K562 (cell line): ENCODE data around the gene EXOSC2. TPM values are rescaled to one million over a fixed set of nuclear protein-coding genes. Genes with fewer than 3 reads are reported as not detected.
"Not testable (repeated sequence)": the region's sequence is repeated elsewhere in the genome, so short reads cannot be mapped to it uniquely, and the experiment has no call there.

Experiments
- ATAC-seq: fragments of 200-7000 bp; cut with Tn5 transposase; 3 replicates; pipeline ENCODE4 v1.9.1; 2020; ENCODE audit warnings: moderate library complexity
- BruUV-seq: library from RNA; stranded (reverse); fragments of 400-500 nt; replicated peaks from 2 replicates; lab custom pipeline; 2021; lab: Mats Ljungman, UMichigan
- CTCF ChIA-PET: fragments of 300-600 bp; formaldehyde crosslinking; extraction: SDS; loops from one replicate; lab custom pipeline; 2021; ENCODE audit warnings: low intra/inter-chr PET ratio; lab: Yijun Ruan, JAX
- POLR2A ChIA-PET: fragments of 300-600, 350-650 bp; sonication (Branson Sonifier 250); formaldehyde crosslinking; extraction: SDS; loops from one replicate; lab custom pipeline; 2021; ENCODE audit warnings: antibody characterized with exemption, inconsistent platforms; lab: Yijun Ruan, JAX
- DNase-seq, 4 experiments: peaks; one replicate each; pipeline versions ENCODE4 v3.0.0 to v3.0.0-alpha.2; 2011 to 2018; ENCODE audit warnings: low spot score in 3 of 4, mixed read lengths in 3 of 4; ENCODE audit errors: extremely low read depth in 1 of 4
- FAIRE-seq: peaks from 2 replicates; lab custom pipeline; 2011; peaks lifted over from hg19 to GRCh38; lab: Jason Lieb, UNC
- H2AFZ ChIP-seq: 2 replicates; pipeline ENCODE4 v1.6.0; 2011; ENCODE audit warnings: low read depth, low read length, control low read depth, inconsistent platforms
- H3K27ac ChIP-seq: fragments of 200-600 bp; 3 replicates; pipeline ENCODE4 v1.8.0; 2011; ENCODE audit warnings: low read depth, mild to moderate bottlenecking, control low read depth, inconsistent platforms, low read length, moderate library complexity, mixed read lengths; ENCODE audit errors: extremely low read depth
- H3K27me3 ChIP-seq, 2 experiments: fragments of 300-600 bp in 1 of 2; 2 replicates in 1 of 2; 3 replicates in 1 of 2; pipeline versions ENCODE4 v1.6.0 to v1.8.0; 2011; ENCODE audit warnings: inconsistent platforms in 2 of 2, low read length in 2 of 2, mild to moderate bottlenecking in 1 of 2, mixed read lengths in 1 of 2, moderate library complexity in 1 of 2; ENCODE audit not compliant: control insufficient read depth in 2 of 2, insufficient read depth in 2 of 2
- H3K36me3 ChIP-seq: fragments of 300-600 bp; 3 replicates; pipeline ENCODE4 v1.8.0; 2011; ENCODE audit warnings: mild to moderate bottlenecking, low read length, inconsistent platforms; ENCODE audit not compliant: control insufficient read depth, insufficient read depth
- H3K4me1 ChIP-seq, 2 experiments: fragments of 200-600 bp in 1 of 2; replicated peaks in 1 of 2; 2 replicates in 1 of 2; 3 replicates in 1 of 2; pipeline versions ENCODE4 v1.5.1 to v1.8.0; 2011; ENCODE audit warnings: inconsistent platforms in 2 of 2, low read length in 2 of 2, mild to moderate bottlenecking in 1 of 2, mixed read lengths in 1 of 2, moderate library complexity in 1 of 2; ENCODE audit not compliant: control insufficient read depth in 2 of 2, insufficient read depth in 2 of 2
- H3K4me2 ChIP-seq: 2 replicates; pipeline ENCODE4 v1.6.1; 2011; ENCODE audit warnings: low read length, control low read depth, inconsistent platforms, mixed read lengths; ENCODE audit not compliant: insufficient read depth
- H3K4me3 ChIP-seq: fragments of 200-600 bp; sonication (generic), shearing (Covaris generic); 2 replicates; pipeline ENCODE4 v1.5.1; 2016; ENCODE audit warnings: control low read depth, inconsistent platforms
- H3K79me2 ChIP-seq: fragments of 200-600 bp; 3 replicates; pipeline ENCODE4 v1.8.0; 2011; ENCODE audit warnings: low read length, inconsistent platforms; ENCODE audit not compliant: control insufficient read depth, insufficient read depth
- H3K9ac ChIP-seq, 2 experiments: 2 replicates each; pipeline versions ENCODE4 v1.6.0 to v1.6.1; 2011; ENCODE audit warnings: low read depth in 2 of 2, low read length in 2 of 2, control low read depth in 1 of 2, inconsistent platforms in 1 of 2, mild to moderate bottlenecking in 1 of 2, mixed read lengths in 1 of 2; ENCODE audit not compliant: insufficient read depth in 1 of 2
- H3K9me1 ChIP-seq: one replicate; pipeline ENCODE4 v1.6.0; 2011; ENCODE audit warnings: inconsistent platforms, mild to moderate bottlenecking, low read length, moderate library complexity; ENCODE audit not compliant: control insufficient read depth, insufficient read depth
- H3K9me3 ChIP-seq: replicated peaks from 2 replicates; pipeline ENCODE4 v1.5.1; 2011; ENCODE audit warnings: low read depth, low read length, inconsistent platforms; ENCODE audit not compliant: control insufficient read depth, insufficient read depth
- H4K20me1 ChIP-seq: replicated peaks from 2 replicates; pipeline ENCODE4 v1.6.1; 2011; ENCODE audit warnings: low read length, inconsistent platforms, mixed read lengths; ENCODE audit not compliant: control insufficient read depth, insufficient read depth
- CBX3 ChIP-seq, 2 experiments: IDR thresholded peaks; 1 replicate in 1 of 2; 2 replicates in 1 of 2; pipeline ENCODE4 v1.6.1; 2012; ENCODE audit warnings: inconsistent platforms in 2 of 2, low read length in 2 of 2, borderline replicate concordance in 1 of 2, control low read depth in 1 of 2
- RBM25 ChIP-seq: fragments of 200-400 bp; formaldehyde crosslinking; IDR thresholded peaks from 2 replicates; pipeline ENCODE4 v1.6.1; 2018; ENCODE audit warnings: low read length, low read depth, moderate library complexity; ENCODE audit not compliant: severe bottlenecking
- SP2 ChIP-seq: IDR thresholded peaks from 2 replicates; pipeline ENCODE4 v1.6.1; 2011; ENCODE audit warnings: mild to moderate bottlenecking, low read depth, low read length, moderate library complexity; ENCODE audit not compliant: poor library complexity, severe bottlenecking; ENCODE audit errors: extremely low read depth
- WGBS: fragments of 100-300 bp; shearing (Covaris generic); methylation state at CpG from one replicate; pipeline ENCODE4 v1.1.6; 2016; ENCODE audit warnings: low coverage, mixed read lengths; ENCODE audit not compliant: insufficient coverage; ENCODE audit errors: missing lambda C conversion rate; 5-methylcytosine and 5-hydroxymethylcytosine counted together
- in situ Hi-C: fragments of 300-500 bp; cut with MboI; formaldehyde crosslinking; loops from 4 replicates; pipeline ENCODE4 v1.15.0; 2018; ENCODE audit warnings: inconsistent platforms, mixed read lengths
- intact Hi-C: fragments of 100-400 bp; cut with micrococcal nuclease; formaldehyde crosslinking; loops from 2 replicates; pipeline ENCODE4 v1.14.2; 2022
- polyA plus RNA-seq, 8 experiments: library from polyadenylated mRNA; depleted of rRNA in 4 of 8; stranded (reverse) in 5 of 8; unstranded in 3 of 8; fragments of >200 nt; fragmentation: Nextera tagmentation in 2 of 8; fragmentation: Illumina TruSeq in 1 of 8; extraction: Ambion mirVana in 2 of 8; extraction: Trizol in 1 of 8; gene quantifications; 2 replicates each; pipeline versions ENCODE4 v1.2.1 to v1.2.3, GENCODE V29; 2011 to 2014; ENCODE audit warnings: inconsistent platforms in 1 of 8, missing spikeins in 1 of 8
- total RNA-seq, 7 experiments: library from RNA; depleted of rRNA in 6 of 7; stranded (reverse); fragments of >200 nt in 6 of 7; fragmentation: Illumina TruSeq in 2 of 7; extraction: Trizol in 2 of 7; gene quantifications; 2 replicates each; pipeline versions ENCODE4 v1.2.1 to v1.2.3, GENCODE V29; 2011 to 2021; ENCODE audit warnings: low replicate concordance in 1 of 7

The EXOSC2 gene
- total and polyA plus RNA-seq, 9 of the 15 experiments (the other 6 are each of a cell fraction or from before 2014, with no cell fraction given): 46.0 to 101 (median 77.6) TPM

GRCh38 chr9:130685104-130685503, 8.5 kb upstream of the EXOSC2 start:
- ChIA-PET CTCF (interaction anchor here (4.9 kb wide), 1 partner anchor 222 kb away, joined by 105 read pairs; no protein-coding TSS in a partner anchor), POLR2A (no interaction called here)
- no peaks in the 10 kb centered on the region for H3K9me1 ChIP-seq
- no peaks in the 10 kb centered on the region for H3K36me3 ChIP-seq
- H3K4me2 ChIP-seq: no peak overlapping the region
- DNase-seq (no peak), FAIRE-seq (no peak), ATAC-seq (no peak)
- no peaks in the 10 kb centered on the region for H4K20me1 ChIP-seq
- no peaks in the 10 kb centered on the region for H3K9me3 ChIP-seq
- TF ChIP-seq RBM25 (peak; percentile 59), CBX3 (IDR thresholded peaks at IDR 0.05; ENCODE audit: borderline replicate concordance in 1 of 2, low read length in 2 of 2) (peak in 1 of 2 experiments; percentile 45; a peak in 1 of 3 replicates), SP2 (no peak)
- no TSS peak for BruUV-seq
- no peak overlapping the region for H3K9ac ChIP-seq
- H3K4me3 ChIP-seq: no peak overlapping the region
- peaks cover 2 to 5% of the 10 kb centered on the region in 2 experiments; a peak in 2 of 5 replicates for H3K27me3 ChIP-seq
- H3K27ac ChIP-seq: no peak overlapping the region
- in situ Hi-C loops (loop anchor here (5.0 to 25.0 kb wide), 2 partner anchors 233 to 548 kb away; no protein-coding TSS in a partner anchor), intact Hi-C loops (no loop called here)
- no peaks in the 10 kb centered on the region for H3K79me2 ChIP-seq
- H3K4me1 ChIP-seq: peaks cover 11 to 22% of the 10 kb centered on the region in 2 experiments; a peak in 4 of 5 replicates
- no peak overlapping the region for H2AFZ ChIP-seq

GRCh38 chr9:130685945-130686344, 7.6 kb upstream of the EXOSC2 start:
- CTCF ChIA-PET, POLR2A ChIA-PET: not testable (repeated sequence)

More at GRCh38 chr9:130685945-130686344, 7.6 kb upstream of the EXOSC2 start:
- H4K20me1 ChIP-seq, H2AFZ ChIP-seq, H3K4me2 ChIP-seq, H3K27ac ChIP-seq, H3K9ac ChIP-seq, H3K9me3 ChIP-seq, H3K79me2 ChIP-seq, H3K36me3 ChIP-seq, intact Hi-C loops, BruUV-seq, H3K27me3 ChIP-seq, ATAC-seq, H3K9me1 ChIP-seq, H3K4me3 ChIP-seq, FAIRE-seq, DNase-seq: not testable (repeated sequence)
- H3K4me1 ChIP-seq: peaks cover 7 to 18% of the 10 kb centered on the region in 2 experiments; a peak in 4 of 5 replicates
- 39% methylated on average over 10 of the region's 11 CpGs for WGBS
- in situ Hi-C loops: loop anchor here (5.0 to 25.0 kb wide), 2 partner anchors 234 to 549 kb away; no protein-coding TSS in a partner anchor
